Fibroblast of peridontal ligament (primary cell): ENCODE measurements around the gene PRKAA1.
"Not testable (repeated sequence)": the region's sequence is repeated elsewhere in the genome, so short reads cannot be mapped to it uniquely, and the experiment has no call there.

ENCODE experiments used
- DNase-seq: peaks from one replicate; pipeline ENCODE4 v3.0.0-alpha.2; 2010; ENCODE audit errors: extremely low read depth

The PRKAA1 gene

DNA sequence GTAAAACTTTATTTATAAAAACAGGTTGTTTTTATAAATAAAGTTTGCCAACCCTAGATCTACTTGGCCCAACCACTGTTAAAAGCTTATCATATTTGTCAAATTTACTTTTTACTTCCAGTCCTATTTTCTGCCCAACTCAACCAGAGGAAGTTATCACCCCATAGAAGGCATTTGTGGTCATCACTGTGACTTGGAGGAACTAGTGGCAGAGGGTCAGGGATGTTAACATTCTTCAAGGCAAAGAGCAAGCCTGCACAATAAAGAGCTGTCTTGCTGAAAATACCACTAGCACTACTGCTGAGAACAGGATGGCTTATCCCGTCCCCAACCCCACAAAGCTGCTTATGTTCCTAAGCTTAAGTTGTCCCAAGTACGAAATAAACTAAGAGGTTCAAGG, 64.7 kb downstream of the PRKAA1 start:
- DNase-seq, result no peak

DNA sequence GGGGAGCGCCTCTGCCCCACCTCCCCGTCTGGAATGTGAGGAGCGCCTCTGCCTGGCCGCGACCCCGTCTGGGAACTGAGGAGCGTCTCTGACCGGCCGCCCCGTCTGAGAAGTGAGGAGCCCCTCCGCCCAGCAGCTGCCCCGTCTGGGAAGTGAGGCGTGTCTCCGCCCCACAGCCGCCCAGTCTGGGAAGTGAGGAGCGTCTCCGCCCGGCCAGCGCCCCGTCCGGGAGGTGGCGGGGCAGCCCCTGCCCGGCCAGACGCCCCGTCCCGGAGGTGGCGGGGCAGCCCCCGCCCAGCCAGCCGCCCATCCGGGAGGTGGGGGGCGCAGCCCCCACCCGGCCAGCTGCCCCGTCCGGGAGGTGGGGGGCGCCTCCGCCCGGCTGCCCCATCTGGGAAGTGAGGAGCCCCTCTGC, 75.7 kb downstream of the PRKAA1 start:
- DNase-seq, result not testable (repeated sequence)

DNA sequence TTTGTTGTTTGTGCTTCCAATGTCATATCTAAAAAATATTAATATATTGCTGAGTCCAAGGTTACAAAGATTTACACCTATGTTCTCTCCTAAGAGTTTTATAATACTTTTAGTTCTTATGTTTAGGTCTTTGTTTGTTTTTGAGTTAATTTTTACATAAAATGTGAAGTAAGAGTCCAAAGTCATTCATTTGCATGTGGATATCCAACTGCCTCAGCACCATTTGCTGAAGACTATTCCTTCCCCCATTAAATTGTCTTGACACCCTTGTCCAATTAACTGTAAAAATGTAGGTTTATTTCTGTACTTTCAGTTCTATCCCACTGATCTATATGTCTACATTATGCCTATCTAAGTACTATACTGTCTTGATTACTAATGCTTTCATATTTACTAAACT, 78.1 kb downstream of the PRKAA1 start:
- DNase-seq, result no peak

DNA sequence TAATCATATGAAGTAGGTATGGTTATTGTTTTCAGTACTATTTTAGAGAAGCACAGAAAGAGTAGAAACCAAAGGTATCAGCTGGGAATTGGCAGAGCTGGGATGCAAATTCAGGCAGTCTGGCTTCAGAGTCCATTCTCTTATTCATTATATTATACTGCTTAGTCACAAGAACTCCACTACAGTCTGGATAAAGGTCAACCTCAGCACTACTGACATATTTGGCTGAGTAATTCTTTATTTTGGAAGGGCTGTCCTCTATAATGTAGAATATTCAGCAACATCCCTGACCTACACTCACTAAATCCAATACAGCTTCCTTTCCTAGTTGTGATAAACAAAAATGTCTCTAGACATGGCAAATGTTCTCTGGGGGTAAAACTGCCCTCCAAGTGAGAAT, 80.9 kb downstream of the PRKAA1 start:
- DNase-seq, result peak; percentile 81

DNA sequence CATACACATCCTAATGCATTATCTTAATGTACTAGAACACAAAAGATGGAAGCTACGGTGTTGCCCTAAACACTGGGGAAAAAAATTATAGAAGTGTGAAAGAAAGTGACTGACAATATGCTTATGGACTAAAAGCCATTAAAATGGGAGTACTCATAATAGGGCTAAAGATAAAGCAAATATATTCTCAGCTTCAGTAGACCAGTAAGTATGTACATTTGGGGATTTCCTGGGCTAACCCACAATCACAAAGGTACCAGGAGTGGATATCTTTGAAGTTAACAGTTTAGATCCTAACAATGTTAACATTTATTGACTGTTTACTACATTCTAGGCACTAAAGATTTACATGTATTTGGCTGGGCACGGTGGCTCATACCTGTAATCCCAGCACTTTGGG, 81.6 kb downstream of the PRKAA1 start:
- no peak for DNase-seq

DNA sequence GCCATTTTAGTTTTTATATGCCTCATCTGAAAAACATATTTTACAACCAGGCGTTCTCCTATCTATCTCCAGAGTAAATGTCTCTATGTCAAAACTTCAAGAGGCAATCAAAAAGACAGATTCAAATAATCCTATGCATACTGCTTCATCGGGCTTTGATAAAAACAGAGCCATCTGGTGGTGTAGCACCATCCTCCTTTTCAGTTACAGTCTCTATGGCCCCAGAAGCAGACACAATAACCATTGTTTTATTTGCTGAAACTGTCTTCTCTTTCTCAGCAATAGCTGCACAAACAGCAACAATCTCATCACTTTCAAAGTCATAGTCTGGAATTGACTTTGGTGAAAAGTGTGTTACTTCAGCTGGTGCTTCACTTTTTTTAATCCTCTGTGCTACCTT, 82.2 kb downstream of the PRKAA1 start:
- peak; percentile 9 for DNase-seq

DNA sequence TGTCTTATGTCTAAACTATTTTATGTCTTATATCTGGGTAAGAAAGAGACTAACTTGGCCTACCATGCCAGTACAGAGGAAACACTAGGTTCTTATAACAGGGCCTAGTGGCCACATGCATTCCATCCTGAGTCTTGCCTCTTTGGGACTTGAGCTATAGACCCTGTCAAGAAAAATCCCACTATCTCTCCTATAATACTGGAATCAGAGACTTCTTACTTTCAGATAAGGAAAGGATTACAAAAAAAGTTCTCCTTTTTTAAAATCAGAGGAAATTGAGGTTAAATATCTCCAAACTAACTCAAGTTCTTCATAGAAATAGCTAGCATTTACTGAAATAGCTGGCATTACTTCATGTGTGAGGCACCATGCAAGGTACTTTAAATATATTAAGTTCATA, 84.2 kb downstream of the PRKAA1 start:
- DNase-seq, result no peak

DNA sequence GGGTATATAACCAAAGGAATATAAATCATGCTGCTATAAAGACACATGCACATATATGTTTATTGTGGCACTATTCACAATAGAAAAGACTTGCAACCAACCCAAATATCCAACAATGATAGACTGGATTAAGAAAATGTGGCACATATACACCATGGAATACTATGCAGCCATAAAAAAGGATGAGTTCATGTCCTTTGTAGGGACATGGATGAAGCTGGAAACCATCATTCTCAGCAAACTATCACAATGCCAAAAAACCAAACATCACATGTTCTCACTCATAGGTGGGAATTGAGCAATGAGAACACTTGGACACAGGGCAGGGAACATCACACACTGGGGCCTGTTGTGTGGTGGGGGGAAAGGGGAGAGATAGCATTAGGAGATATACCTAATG, 87.6 kb downstream of the PRKAA1 start:
- DNase-seq, result not testable (repeated sequence)
